GM03348 (cell line): ENCODE results near the gene SNF8.

ENCODE experiments used
- DNase-seq: peaks from one replicate; pipeline ENCODE4 v3.0.0; 2012; ENCODE audit warnings: low spot score

The SNF8 gene

DNA sequence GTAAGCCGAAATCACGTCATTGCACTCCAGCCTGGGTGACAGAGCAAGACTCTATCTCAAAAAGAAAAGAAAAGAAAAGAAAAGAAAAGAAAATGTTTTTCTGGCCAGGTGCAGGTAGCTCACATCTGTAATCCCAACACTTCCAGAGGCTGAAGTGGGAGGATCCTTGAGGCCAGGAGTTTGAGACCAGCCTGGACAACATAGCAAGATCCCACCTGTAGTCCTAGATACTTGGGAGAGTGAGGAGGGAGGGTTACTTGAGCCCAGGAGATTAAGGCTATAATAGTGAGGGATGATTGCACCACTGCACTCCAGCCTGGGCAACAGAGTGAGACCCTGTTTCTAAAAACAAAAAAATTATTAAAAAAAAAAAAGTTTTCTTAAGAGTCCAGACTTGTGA is 54.6 kb downstream of the SNF8 start:
- DNase-seq, result no peak

DNA sequence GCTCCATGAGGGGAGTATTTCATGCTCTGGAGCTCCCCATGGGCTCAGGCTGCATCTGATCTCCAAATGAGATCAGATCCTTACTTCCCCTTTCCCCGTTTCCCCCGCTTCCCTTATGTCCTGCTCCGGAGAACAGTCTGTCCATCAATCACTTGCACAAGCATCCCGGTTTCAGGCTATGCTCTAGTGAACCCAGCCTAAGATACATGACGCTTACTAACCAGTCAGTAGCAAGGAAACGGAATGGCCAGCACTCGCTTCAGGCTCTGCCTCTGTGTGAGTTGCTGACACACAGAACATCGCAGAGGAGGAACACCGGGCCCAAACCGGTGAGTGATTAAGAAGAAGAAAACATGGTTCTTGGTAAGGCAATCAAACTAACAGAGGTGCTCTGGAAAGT is 61.5 kb downstream of the SNF8 start:
- no peak for DNase-seq

DNA sequence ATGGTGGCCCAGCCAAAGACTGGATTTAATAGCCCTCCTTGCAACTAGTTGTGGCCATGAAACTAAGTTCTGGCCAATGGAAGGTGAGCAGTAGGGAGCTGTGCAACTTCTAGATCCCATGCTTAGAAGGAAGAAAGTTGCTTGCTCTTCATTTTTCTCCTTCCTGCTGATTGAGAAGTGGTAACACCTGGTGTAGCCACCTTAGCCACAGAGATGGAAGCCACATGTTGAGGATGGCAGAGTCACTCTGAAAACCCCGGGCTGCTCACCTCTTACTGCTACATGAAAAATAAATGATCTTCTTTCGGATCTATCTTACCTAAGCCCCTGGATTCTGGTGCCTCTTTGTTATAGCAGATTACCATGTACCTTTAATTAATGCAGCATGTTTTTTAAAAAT is 62.4 kb downstream of the SNF8 start:
- DNase-seq, result no peak
